ENCODE results near the gene NUBP1.
A peak's percentile ranks its signal among the peaks of the same experiment; 100 is the strongest.
"Not testable (repeated sequence)": the region's sequence is repeated elsewhere in the genome, so short reads cannot be mapped to it uniquely, and the experiment has no call there.

Gene NUBP1

DNA sequence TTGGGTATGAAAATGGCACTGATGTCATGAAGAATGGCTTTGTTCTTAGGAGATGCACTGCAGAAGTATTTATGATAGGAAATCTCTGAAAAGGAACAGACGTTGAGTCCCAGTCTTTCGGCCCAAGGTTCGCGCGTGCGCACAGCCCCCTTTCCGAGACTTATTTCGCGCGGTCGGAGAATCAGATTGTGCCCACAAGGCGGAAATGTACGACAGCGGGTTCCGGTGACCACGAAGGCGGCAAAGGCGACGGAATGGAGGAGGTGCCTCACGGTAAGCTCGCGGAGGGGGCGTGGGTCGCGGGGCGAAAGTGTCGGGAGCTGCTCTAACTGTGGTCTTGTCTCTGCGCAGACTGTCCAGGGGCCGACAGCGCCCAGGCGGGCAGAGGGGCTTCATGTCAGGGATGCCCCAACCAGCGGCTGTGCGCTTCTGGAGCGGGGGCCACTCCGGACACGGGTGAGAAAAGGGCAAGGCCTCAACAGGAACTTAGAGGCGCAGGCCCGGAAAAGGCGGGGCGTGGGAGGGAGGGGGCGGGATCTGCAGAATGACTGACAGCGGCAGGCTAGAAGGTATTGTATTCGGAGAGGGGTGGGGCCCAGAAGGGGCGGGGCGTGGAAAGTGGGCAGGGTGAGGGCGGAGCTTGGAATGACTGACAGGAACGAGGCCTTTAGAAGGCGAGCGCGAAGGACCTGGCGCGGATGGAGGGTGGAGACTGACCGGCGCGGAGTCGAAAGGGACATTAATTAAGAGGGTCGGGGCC lies at the start of gene NUBP1:
Gene NUBP1, plus strand, starts transcription at position 233 of the 760 bp plus-strand sequence. Its CDS starts 22 bp downstream, at position 255.
- DNase-seq (ENCODE audit: insufficient read length, low spot score) = peak; percentile 96
- FAIRE-seq = peak; percentile 72

DNA sequence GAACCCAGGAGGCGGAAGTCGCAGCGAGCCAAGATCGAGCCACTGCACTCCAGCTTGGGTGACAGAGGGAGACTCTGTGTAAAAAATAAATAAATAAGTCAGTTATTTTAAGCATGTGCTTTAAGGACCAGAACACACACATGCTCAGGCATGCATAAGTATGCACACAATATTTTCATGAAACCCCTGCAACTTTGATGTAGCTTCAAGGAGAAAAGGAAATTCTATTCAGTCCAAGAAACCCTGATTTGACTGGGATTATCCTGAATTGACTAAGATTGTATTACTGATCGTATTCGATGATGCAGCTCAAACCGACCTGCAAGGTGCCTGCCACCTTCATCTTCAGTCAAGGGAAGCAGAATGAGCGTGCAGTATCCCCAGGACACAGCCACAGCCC lies 49.8 kb upstream of the NUBP1 start:
- FAIRE-seq = no peak

GRCh38 chr16:10694306-10694705 lies 49.3 kb upstream of the NUBP1 start:
- no peak for FAIRE-seq
- DNase-seq (ENCODE audit: insufficient read length, low spot score) = no peak

More for the DNA sequence above, 49.8 kb upstream of the NUBP1 start:
- DNase-seq (ENCODE audit: insufficient read length, low spot score) = no peak

DNA sequence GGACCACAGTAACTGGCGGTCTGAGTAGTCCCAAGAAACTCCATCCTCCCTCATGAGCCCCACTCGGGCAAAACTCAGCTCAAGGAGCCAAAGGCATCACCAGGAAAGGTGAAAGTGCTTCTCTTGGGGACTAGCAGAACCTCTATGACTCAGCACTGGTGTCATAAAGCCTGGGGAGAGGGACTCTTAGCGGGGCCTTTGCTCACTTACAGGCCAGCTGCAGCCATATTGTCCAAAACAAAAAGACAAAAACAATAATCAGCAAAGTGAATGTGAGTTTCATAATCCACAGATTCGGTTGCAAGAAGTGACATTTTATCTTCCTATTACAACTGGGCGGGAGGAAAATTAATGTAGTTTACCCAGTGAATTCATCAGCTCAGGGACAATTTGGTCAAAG lies 48.8 kb upstream of the NUBP1 start, which contains the start of gene TEKT5:
Gene TEKT5, minus strand, starts transcription at position 101 of the 400 bp plus-strand sequence. Its CDS starts 57 bp downstream, at position 44.
- DNase-seq (ENCODE audit: insufficient read length, low spot score) = no peak
- FAIRE-seq = no peak

GRCh38 chr16:10699756-10700155 lies 43.9 kb upstream of the NUBP1 start:
- FAIRE-seq = no peak
- DNase-seq (ENCODE audit: insufficient read length, low spot score) = no peak

- DNase-seq (ENCODE audit: insufficient read length, low spot score) (no peak), FAIRE-seq (no peak)
These were observed 34.7 kb upstream of the NUBP1 start for GRCh38 chr16:10708969-10709368.

DNA sequence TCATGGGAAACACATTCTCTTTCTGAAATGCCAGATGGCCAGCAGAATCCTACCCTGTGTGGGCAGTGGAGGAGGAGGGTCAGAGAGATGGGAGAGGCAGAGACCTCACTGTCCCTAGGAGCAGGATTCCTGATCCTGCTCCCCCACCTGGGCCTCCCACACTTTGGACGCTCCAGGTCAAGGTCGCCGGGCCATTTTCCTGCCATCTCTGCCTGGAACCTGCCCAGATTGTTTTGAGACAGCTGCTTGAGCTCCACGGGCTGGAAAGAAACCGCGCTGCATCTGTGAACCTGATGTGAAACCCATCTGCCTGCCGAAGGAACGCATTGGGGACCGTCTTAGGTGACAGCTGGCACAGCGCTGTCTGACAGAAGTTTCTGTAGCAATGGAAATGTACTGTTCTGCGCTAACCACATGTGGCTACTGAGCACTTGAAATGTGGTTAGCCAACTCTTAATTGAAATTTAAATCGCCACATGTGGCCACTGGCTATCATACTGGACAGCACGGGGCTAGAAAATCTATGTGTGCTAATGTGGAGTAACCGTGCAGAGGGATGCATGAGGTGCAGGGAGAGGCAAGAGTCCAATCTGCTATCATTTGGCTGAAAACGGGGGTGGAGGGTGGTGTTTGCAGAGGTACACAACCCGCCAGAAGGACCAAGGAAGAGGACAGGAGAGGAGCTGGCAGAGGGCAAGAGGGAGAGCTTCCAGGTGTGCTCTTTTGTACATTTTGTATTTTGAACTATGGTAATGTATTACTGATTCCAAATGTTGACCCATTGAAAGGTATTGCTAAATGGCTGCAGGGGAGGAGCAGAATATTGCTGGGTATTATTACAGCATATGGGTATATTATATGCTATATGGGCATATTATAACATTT lies 15.4 kb upstream of the NUBP1 start:
- FAIRE-seq (no peak), DNase-seq (ENCODE audit: insufficient read length, low spot score) (no peak)

- FAIRE-seq = peak; percentile 92
- peak; percentile 74 for DNase-seq (ENCODE audit: insufficient read length, low spot score)
These were observed 14.3 kb upstream of the NUBP1 start for GRCh38 chr16:10729104-10730048.

DNA sequence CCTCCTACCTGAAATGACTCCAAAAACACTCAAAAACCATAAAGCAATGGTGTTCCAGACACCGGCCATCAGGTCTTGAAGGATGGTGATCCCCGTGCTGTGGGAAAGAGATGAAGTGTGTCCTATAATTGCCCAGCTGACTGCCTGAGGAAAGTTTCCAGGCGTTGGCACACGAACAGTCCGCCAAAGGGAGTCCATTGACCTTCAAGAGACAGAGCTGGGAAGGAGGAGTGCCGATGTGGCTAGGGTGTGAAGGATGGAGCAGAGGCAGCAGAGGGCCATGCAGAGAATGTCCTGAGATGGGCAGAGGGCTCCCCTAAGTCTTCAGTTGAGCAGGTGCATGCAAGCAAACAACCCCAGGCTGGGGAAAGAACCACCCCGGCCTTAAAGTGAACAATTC lies 11.9 kb upstream of the NUBP1 start:
- DNase-seq (ENCODE audit: insufficient read length, low spot score) (no peak), FAIRE-seq (no peak)

DNA sequence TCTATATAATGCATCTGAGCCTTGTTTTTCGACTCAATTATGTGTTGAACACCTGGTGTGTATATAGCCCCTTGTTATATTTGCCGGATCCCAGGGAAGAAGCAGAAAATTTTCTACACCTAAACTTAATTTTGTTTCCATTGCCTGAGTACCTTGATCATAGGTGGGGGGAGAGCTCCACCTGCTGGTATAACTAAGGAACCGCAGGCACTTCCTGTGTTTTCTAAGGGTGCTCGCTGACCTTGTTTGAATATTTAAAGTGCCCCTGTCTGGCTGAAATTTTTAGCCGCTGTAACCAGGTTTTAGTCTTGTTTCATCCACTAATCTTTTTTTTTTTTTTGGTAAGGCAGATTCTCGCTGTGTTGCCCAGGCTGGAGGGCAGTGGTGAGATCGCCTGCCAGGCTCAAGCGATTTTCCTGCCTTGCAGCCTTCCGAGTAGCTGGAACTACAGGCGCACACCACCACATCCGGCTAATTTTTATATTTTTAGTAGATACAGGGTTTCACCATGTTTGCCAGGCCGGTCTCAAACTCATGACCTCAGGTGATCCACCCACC lies 6.5 kb upstream of the NUBP1 start:
- DNase-seq (ENCODE audit: insufficient read length, low spot score) = peak; percentile 72

GRCh38 chr16:10738231-10739077 lies 5.2 kb upstream of the NUBP1 start:
- no peak for FAIRE-seq

More for the DNA sequence above, 6.5 kb upstream of the NUBP1 start:
- FAIRE-seq = no peak

DNA sequence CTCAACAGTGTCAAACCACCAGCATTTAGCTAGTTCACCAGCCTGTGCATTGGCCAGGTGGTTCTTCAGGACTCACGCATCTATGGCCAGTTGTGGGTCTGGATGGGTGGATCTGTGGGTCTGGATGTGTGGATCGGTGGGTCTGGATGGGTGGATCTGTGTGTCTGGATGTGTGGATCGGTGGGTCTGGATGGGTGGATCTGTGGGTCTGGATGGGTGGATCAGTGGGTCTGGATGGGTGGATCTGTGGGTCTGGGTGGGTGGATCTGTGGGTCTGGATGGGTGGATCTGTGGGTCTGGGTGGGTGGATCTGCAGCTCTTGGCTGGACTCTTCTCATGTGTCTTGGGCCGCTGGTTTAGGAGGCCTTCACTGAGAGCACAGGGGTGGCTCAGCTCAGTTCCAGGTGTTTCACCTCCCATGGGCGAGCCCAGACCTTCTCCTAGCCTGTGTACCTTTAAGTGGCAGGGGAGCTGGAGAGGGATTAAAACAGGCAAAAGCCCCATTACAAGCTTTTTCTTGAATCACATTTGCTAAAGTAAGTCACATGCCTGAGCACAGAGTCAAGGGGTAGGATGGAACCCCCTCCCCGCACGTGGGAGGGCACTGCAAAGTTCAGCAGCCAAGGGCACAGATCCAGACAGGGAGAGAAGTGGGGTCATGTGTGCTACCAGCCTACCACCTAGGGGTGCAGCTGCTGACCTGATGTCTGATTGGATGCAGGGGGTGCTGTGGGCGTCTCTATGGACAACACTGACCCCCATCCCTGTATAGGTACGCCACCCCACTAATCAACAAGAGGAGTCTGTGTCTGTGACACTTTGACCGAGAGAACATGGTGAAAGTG lies 3.4 kb upstream of the NUBP1 start:
- FAIRE-seq = no peak
- DNase-seq (ENCODE audit: insufficient read length, low spot score) = no peak

More at GRCh38 chr16:10738231-10739077, 5.2 kb upstream of the NUBP1 start:
- peak; percentile 26 for DNase-seq (ENCODE audit: insufficient read length, low spot score)

DNA sequence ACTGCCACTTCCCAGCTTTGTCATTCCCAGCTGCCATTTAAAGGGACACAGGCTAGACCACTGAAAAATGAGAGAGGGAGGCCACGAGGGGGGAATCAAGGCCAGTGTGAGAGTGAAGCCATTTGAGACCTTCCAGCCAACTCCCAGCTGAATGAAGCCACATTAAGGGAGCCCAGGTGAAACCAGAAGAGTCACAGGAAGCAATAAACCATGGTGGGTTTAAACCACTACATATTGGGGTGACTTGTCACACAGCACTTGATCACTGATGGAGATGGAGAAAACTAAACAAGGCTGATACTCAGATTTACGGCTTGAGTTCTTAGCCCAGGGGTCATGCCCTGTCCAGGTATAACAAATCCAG lies 2.8 kb upstream of the NUBP1 start:
- no peak for DNase-seq (ENCODE audit: insufficient read length, low spot score)
- no peak for FAIRE-seq

- not testable (repeated sequence) for FAIRE-seq; DNase-seq (ENCODE audit: insufficient read length, low spot score)
These were observed 2.4 kb upstream of the NUBP1 start for GRCh38 chr16:10741249-10741648.

DNA sequence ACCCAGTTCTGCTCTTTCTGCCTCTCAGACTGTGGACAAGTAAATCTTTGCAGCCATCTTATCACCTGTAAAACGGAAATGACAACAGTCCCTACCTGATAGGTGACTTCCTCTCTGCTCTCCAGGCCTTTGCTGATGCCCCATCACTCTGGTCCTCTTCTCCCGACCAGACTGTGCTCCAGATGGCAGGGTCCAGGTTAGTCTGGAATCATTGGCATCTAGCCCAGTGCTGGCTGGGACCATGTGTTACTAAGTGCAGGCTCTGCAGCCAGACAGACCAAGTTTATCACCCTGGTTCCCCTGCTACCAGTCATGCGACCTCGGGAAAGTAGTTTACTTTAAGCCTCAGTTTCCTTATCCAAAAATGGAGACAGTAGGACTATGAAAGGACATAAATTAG lies 1.8 kb upstream of the NUBP1 start:
- FAIRE-seq = no peak
- DNase-seq (ENCODE audit: insufficient read length, low spot score) = no peak

GRCh38 chr16:10743227-10743609 lies 424 bp upstream of the NUBP1 start:
- DNase-seq (ENCODE audit: insufficient read length, low spot score) (no peak), FAIRE-seq (no peak)

GRCh38 chr16:10744370-10745030 lies 858 bp downstream of the NUBP1 start:
- no peak for FAIRE-seq
- DNase-seq (ENCODE audit: insufficient read length, low spot score) = no peak

DNA sequence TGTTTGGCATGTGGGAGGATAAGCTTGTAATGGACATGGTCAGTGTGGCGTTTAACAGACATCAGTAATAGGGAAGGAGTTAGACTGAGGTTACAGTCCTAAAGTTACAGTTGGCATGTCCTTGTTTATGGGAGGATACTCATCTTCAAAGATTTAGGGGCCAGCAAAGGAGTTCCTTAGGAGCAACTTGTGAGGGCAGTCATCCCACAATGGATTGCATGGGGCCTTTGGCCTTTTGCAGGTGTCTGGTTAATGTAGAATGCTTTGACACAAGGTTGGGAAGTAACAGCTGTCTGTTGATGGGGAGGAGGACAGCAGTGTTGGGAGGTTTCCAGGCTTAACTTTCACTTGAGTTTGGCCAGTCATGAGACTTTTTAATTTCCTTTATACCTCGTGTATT lies 2.2 kb downstream of the NUBP1 start:
- DNase-seq (ENCODE audit: insufficient read length, low spot score) (no peak), FAIRE-seq (no peak)
